Stimulated activated CD4-positive, alpha-beta T cell treated with anti-CD3 and anti-CD28 coated beads, Interleukin-1b, Interleukin-23, amount 100 ng/mL, for 1 hour (primary cell): ENCODE measurements around the gene TDO2.
"Not testable (repeated sequence)": the region's sequence is repeated elsewhere in the genome, so short reads cannot be mapped to it uniquely, and the experiment has no call there.

Experiments used
- DNase-seq, 2 donors: peaks; one replicate each; pipeline ENCODE4 v3.0.0-alpha.2; 2020; ENCODE audit warnings: low read depth in 2 of 2

Gene TDO2

GRCh38 chr4:155907556-155907955 lies 4.1 kb downstream of the TDO2 start:
- DNase-seq: no peak

GRCh38 chr4:155908187-155909139 lies 5.0 kb downstream of the TDO2 start:
- no peak for DNase-seq

GRCh38 chr4:155909615-155910226 lies 6.2 kb downstream of the TDO2 start:
- DNase-seq: no peak

GRCh38 chr4:155911905-155912304 lies 8.4 kb downstream of the TDO2 start:
- no peak for DNase-seq

- DNase-seq: no peak
Observed at GRCh38 chr4:155914782-155915181, 11.3 kb downstream of the TDO2 start.

GRCh38 chr4:155921597-155921996 lies 18.1 kb downstream of the TDO2 start:
- DNase-seq: no peak

- no peak for DNase-seq
Observed at GRCh38 chr4:155924637-155925036, 21.1 kb downstream of the TDO2 start.

GRCh38 chr4:155929833-155930232 lies 26.3 kb downstream of the TDO2 start:
- no peak for DNase-seq

GRCh38 chr4:155930330-155930729 lies 26.8 kb downstream of the TDO2 start:
- DNase-seq: no peak

- no peak for DNase-seq
Observed at GRCh38 chr4:155931634-155932033, 28.1 kb downstream of the TDO2 start.

GRCh38 chr4:155934634-155935033 lies 31.1 kb downstream of the TDO2 start:
- DNase-seq: not testable (repeated sequence)

- DNase-seq: no peak
Observed at GRCh38 chr4:155935389-155935986, 32.0 kb downstream of the TDO2 start.

GRCh38 chr4:155941085-155941790 lies 37.7 kb downstream of the TDO2 start:
- no peak for DNase-seq

- no peak for DNase-seq
Observed at GRCh38 chr4:155941820-155942219, 38.3 kb downstream of the TDO2 start.

GRCh38 chr4:155943605-155944291 lies 40.3 kb downstream of the TDO2 start:
- DNase-seq: no peak

- no peak for DNase-seq
Observed at GRCh38 chr4:155944516-155944915, 41.0 kb downstream of the TDO2 start.

- no peak for DNase-seq
Observed at GRCh38 chr4:155946486-155946885, 43.0 kb downstream of the TDO2 start.

- no peak for DNase-seq
Observed at GRCh38 chr4:155948541-155948940, 45.0 kb downstream of the TDO2 start.

GRCh38 chr4:155950461-155950860 lies 47.0 kb downstream of the TDO2 start:
- no peak for DNase-seq

GRCh38 chr4:155952501-155952901 lies 49.0 kb downstream of the TDO2 start:
- no peak for DNase-seq
